Coronary artery (tissue), 2 donors: ENCODE measurements around the gene CD247.

Experiments used
- DNase-seq: peaks from one replicate; pipeline ENCODE4 v3.0.0-alpha.2; 2017; ENCODE audit warnings: low spot score
- H3K27ac ChIP-seq, 2 donors: fragments of 200-600 bp; sonication (generic); one replicate each; pipeline ENCODE4 v1.5.1; 2016 to 2019
- H3K4me3 ChIP-seq: fragments of 200-600 bp; sonication (generic); 2 replicates; pipeline ENCODE4 v1.5.1; 2016; ENCODE audit warnings: mild to moderate bottlenecking, moderate library complexity
- TF ChIP-seq, protein P1 (sequence below): fragments of 200-600 bp; sonication (generic); IDR thresholded peaks from one replicate; pipeline ENCODE4 v1.5.1; 2019; ENCODE audit warnings: antibody characterized with exemption

The CD247 gene

DNA sequence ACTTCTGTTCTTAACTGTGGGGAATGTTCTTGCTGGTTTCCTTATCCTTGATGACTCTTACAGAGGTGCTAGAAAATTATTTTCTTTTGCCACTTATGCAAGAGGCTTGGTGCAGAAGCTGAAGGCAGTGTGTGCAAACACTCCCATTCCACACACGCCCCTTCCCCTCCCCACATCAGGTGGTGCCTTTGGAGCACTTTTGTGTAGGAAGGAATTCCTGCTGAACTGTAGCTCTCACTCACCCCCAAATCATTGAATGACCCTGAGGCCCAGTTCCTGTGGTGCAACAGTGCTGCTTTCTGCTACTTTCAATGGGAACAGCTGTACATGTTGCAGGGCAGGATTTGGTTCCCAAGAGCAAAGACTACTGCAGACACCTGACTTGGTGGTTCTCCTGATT lies 101.8 kb downstream of the CD247 start:
- TF ChIP-seq, protein P1, sequence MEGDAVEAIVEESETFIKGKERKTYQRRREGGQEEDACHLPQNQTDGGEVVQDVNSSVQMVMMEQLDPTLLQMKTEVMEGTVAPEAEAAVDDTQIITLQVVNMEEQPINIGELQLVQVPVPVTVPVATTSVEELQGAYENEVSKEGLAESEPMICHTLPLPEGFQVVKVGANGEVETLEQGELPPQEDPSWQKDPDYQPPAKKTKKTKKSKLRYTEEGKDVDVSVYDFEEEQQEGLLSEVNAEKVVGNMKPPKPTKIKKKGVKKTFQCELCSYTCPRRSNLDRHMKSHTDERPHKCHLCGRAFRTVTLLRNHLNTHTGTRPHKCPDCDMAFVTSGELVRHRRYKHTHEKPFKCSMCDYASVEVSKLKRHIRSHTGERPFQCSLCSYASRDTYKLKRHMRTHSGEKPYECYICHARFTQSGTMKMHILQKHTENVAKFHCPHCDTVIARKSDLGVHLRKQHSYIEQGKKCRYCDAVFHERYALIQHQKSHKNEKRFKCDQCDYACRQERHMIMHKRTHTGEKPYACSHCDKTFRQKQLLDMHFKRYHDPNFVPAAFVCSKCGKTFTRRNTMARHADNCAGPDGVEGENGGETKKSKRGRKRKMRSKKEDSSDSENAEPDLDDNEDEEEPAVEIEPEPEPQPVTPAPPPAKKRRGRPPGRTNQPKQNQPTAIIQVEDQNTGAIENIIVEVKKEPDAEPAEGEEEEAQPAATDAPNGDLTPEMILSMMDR = no peak
- no peak for DNase-seq
- no peak overlapping the region for H3K27ac ChIP-seq
- H3K4me3 ChIP-seq = no peak overlapping the region

DNA sequence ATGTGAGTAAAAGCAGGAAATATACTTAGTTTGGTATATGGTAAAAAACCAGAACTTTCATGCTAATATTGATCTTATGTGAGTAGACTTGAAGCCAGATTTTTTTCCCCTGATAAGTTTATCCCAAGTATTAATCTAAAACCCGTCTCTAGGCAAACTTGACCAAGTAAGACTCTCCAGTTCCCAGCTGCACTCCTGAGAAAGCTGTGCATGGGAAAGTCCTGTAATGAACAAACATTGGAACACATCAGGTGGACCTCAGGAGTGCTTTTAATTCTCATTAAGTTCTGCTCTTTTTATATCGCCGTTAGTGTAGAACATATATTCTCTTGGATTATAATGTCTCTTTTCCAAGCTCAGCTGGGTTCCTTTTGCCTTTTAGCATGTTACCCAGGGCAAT lies 105.0 kb downstream of the CD247 start:
- no peak for DNase-seq
- TF ChIP-seq, protein P1 = no peak
- H3K4me3 ChIP-seq = no peak overlapping the region
- no peak overlapping the region for H3K27ac ChIP-seq

DNA sequence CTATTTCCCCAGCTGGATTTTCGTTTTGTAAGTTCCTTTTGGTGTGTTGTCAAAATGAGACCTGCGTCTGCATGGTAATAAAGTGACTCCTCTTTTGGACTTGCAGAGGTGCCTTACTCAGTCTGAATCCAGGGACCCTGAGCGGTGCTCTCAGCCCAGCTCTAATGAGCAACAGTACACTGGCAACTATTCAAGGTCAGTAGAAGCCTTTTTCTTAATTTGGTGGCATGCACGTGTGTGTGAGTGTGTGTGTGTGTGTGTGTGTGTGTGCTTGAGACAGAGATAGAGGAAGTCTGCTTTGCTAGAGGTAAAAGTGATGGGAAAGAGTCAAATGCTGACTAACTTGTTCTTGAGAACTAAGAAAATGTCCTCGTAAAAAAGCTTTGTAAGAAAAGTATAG lies 105.4 kb downstream of the CD247 start:
- no peak overlapping the region for H3K27ac ChIP-seq
- no peak overlapping the region for H3K4me3 ChIP-seq
- TF ChIP-seq, protein P1 = no peak
- no peak for DNase-seq

DNA sequence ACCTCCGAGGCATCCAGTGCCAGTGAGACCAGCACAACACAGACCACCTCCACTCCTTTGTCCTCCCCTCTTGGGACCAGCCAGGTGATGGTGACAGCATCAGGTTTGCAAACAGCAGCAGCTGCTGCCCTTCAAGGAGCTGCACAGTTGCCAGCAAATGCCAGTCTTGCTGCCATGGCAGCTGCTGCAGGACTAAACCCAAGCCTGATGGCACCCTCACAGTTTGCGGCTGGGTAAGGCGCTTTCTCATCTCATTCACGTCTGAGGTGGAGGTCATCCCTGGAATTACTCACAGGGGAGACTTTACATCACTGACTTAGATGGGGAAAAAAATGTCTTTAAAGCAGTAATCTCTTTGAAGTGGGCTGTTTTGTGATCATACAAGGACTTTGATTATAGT lies 106.3 kb downstream of the CD247 start:
- H3K4me3 ChIP-seq = no peak overlapping the region
- TF ChIP-seq, protein P1 = no peak

DNA sequence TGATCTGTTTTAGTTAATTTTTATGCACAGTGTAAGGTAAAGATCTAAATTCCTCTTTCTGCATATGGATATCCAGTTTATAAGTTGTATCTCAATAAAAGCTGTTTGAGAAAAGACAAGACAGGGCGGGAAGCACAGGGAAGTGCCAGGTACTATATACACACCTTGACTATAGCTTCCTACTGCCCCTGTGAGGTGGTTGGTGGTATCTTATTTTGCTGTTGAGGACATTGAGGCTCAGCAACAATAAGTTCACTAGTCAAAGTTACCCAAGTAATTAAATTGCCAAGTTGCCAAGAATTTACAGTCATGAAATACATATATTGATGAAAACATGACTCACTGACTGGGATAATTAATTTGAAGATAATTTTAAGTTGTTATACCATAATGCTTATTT lies 109.1 kb downstream of the CD247 start:
- TF ChIP-seq, protein P1 = no peak
- Histone ChIP-seq H3K4me3 (no peak overlapping the region), H3K27ac (no peak overlapping the region)
- DNase-seq = no peak

More for the DNA sequence above, 106.3 kb downstream of the CD247 start:
- H3K27ac ChIP-seq = no peak overlapping the region
- DNase-seq = no peak

DNA sequence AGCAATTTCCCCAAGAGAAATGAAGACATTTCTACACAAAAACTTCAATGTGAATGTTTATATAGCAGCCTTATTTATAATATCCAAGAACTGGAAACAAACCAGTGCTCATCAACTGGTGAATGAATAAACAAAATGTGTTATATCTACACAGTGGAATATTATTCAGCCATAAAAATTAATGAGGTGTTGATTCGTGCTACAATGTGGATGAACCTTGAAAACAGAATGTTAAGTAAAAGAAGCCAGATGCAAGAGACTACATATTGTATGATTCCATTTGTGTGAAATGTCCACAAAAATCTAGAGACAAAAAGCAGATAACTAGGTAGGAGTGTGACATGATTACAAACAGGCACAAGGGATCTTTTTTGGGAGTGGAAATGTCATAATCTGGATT lies 110.0 kb downstream of the CD247 start:
- no peak overlapping the region for H3K27ac ChIP-seq
- TF ChIP-seq, protein P1 = no peak

DNA sequence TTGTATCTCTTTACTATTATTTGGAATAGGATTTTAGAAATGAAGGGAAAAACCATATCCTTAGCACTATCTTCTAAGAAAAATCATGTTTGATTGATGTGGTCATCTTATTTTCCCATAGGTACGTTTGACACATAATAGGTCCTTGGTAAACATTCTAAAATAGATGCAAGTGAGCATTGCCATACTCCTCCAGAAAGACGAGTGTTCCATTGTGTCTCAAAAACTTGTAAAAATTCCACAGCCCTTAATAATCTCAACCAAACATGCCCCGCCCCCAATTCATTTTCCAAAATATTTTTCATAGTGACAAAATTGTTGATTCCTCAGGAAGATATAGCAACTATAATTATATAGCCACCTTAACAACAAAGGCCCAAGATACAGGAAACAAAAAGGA lies 113.4 kb downstream of the CD247 start:
- TF ChIP-seq, protein P1 = no peak
- DNase-seq = no peak
- no peak overlapping the region for H3K4me3 ChIP-seq
- no peak overlapping the region for H3K27ac ChIP-seq

More for the DNA sequence above, 110.0 kb downstream of the CD247 start:
- no peak for DNase-seq
- no peak overlapping the region for H3K4me3 ChIP-seq
